ENCODE data around the gene SLC5A2.

- TF ChIP-seq CTCF (IDR thresholded peaks at IDR 0.05) (no peak), POLR2A (IDR thresholded peaks at IDR 0.05) (no peak)
Measured at GRCh38 chr16:31471241-31471874, 11.6 kb upstream of the SLC5A2 start.

All from thyroid gland (tissue), 4 donors.